ENCODE measurements around the gene SMNDC1.

Gene SMNDC1

DNA sequence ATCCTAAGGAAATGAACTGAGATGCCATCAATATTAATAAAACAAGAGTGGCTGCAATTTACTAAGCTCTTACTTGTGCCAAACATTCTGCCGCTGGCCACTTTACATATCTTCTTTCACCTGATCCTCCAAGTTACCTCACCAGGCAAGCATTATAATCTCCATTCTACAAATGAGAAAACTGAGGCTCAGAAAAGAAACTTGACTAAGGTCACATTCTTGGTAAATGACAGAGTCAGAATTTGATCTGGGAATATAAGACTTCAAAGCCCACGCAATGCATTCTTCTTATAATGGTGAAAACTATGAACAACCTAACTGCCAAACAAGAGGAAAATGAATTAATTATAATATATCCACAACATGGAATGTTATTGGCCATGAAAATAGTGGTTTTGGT, 46.1 kb upstream of the SMNDC1 start:
- H4K20me1 ChIP-seq (ENCODE audit: insufficient read depth, low read length) = no peaks in the 10 kb centered on the region
- no peak overlapping the region for H2AFZ ChIP-seq (ENCODE audit: low read depth, low read length)
- no peak overlapping the region for H3K4me3 ChIP-seq (ENCODE audit: low read length)
- no peak overlapping the region for H3K27ac ChIP-seq (ENCODE audit: low read length)
- H3K79me2 ChIP-seq (ENCODE audit: low read length) = no peaks in the 10 kb centered on the region
- TF ChIP-seq EZH2phosphoT487 (IDR thresholded peaks at IDR 0.05; ENCODE audit: low read depth) = no peak
- TF ChIP-seq, protein P1, sequence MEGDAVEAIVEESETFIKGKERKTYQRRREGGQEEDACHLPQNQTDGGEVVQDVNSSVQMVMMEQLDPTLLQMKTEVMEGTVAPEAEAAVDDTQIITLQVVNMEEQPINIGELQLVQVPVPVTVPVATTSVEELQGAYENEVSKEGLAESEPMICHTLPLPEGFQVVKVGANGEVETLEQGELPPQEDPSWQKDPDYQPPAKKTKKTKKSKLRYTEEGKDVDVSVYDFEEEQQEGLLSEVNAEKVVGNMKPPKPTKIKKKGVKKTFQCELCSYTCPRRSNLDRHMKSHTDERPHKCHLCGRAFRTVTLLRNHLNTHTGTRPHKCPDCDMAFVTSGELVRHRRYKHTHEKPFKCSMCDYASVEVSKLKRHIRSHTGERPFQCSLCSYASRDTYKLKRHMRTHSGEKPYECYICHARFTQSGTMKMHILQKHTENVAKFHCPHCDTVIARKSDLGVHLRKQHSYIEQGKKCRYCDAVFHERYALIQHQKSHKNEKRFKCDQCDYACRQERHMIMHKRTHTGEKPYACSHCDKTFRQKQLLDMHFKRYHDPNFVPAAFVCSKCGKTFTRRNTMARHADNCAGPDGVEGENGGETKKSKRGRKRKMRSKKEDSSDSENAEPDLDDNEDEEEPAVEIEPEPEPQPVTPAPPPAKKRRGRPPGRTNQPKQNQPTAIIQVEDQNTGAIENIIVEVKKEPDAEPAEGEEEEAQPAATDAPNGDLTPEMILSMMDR (IDR thresholded peaks at IDR 0.05; ENCODE audit: low read depth, low read length) = no peak
- H3K27me3 ChIP-seq (ENCODE audit: low read depth, low read length) = no peaks in the 10 kb centered on the region
- H3K4me2 ChIP-seq (ENCODE audit: low read length) = no peak overlapping the region
- no peak overlapping the region for H3K9ac ChIP-seq (ENCODE audit: low read length)
- peaks cover 3% of the 10 kb centered on the region for H3K36me3 ChIP-seq (replicated peaks; ENCODE audit: low read depth, low read length)
- peaks cover 65% of the 10 kb centered on the region for H3K4me1 ChIP-seq (ENCODE audit: low read length)
- H3K9me3 ChIP-seq (ENCODE audit: insufficient read depth, low read length) = no peaks in the 10 kb centered on the region; the same call in 1 of the 2 replicates

DNA sequence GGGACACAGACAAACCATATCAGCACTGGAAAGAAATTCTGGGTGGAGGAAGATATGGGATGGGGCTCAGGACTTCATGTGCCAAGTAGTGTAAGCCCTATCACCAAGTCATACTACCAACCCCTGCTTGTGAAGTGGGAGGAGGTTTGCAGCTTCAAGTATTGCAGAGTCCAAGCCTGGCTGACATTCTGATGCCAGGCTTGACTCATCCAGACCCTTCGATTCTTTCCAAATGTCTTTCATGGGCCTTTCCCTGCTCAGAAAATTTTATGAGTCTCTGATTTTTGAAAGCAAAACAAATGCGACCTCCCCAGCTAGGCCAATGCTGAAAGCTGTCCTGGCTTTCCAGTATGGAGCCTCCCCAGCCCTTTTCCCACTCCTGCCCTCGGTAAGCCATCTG, 45.1 kb upstream of the SMNDC1 start:
- no peak overlapping the region for H3K27ac ChIP-seq (ENCODE audit: low read length)
- TF ChIP-seq EZH2phosphoT487 (IDR thresholded peaks at IDR 0.05; ENCODE audit: low read depth) = no peak
- TF ChIP-seq, protein P1 (IDR thresholded peaks at IDR 0.05; ENCODE audit: low read depth, low read length) = no peak
- H3K4me3 ChIP-seq (ENCODE audit: low read length) = no peak overlapping the region
- peaks cover 3% of the 10 kb centered on the region for H3K36me3 ChIP-seq (replicated peaks; ENCODE audit: low read depth, low read length)
- H3K4me1 ChIP-seq (ENCODE audit: low read length) = peaks cover 66% of the 10 kb centered on the region
- H3K9me3 ChIP-seq (ENCODE audit: insufficient read depth, low read length) = no peaks in the 10 kb centered on the region
- H3K4me2 ChIP-seq (ENCODE audit: low read length) = no peak overlapping the region
- no peak overlapping the region for H2AFZ ChIP-seq (ENCODE audit: low read depth, low read length)
- no peaks in the 10 kb centered on the region for H3K27me3 ChIP-seq (ENCODE audit: low read depth, low read length)
- no peak overlapping the region for H3K9ac ChIP-seq (ENCODE audit: low read length)
- no peaks in the 10 kb centered on the region for H3K79me2 ChIP-seq (ENCODE audit: low read length)
- H4K20me1 ChIP-seq (ENCODE audit: insufficient read depth, low read length) = no peaks in the 10 kb centered on the region

DNA sequence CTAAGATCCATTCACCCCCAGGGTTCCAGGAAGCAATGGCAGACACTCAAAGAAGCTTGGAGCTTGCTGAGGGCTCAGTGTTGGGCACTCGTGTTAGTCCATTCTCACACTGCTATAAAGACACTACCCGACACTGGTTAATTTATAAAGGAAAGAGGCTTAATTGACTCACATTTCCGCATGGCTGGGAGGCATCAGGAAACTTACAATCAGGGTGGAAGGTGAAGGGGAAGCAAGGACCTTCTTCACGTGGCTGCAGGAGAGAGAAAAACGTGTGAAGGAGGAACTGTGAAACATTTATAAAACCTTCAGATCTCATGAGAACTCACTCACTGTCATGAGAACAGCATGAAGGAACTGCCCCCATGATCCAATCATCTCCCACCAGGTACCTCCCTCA, 44.7 kb upstream of the SMNDC1 start:
- Histone ChIP-seq H3K9me3 (ENCODE audit: insufficient read depth, low read length) (no peaks in the 10 kb centered on the region), H3K9ac (ENCODE audit: low read length) (no peak overlapping the region), H3K4me1 (ENCODE audit: low read length) (peaks cover 65% of the 10 kb centered on the region), H3K27me3 (ENCODE audit: low read depth, low read length) (no peaks in the 10 kb centered on the region), H3K36me3 (replicated peaks; ENCODE audit: low read depth, low read length) (peaks cover 3% of the 10 kb centered on the region), H3K4me2 (ENCODE audit: low read length) (no peak overlapping the region), H2AFZ (ENCODE audit: low read depth, low read length) (no peak overlapping the region), H4K20me1 (ENCODE audit: insufficient read depth, low read length) (no peaks in the 10 kb centered on the region), H3K79me2 (ENCODE audit: low read length) (no peaks in the 10 kb centered on the region), H3K27ac (ENCODE audit: low read length) (no peak overlapping the region), H3K4me3 (ENCODE audit: low read length) (no peak overlapping the region)
- TF ChIP-seq, protein P1 (IDR thresholded peaks at IDR 0.05; ENCODE audit: low read depth, low read length) = no peak
- no peak for TF ChIP-seq EZH2phosphoT487 (IDR thresholded peaks at IDR 0.05; ENCODE audit: low read depth)

DNA sequence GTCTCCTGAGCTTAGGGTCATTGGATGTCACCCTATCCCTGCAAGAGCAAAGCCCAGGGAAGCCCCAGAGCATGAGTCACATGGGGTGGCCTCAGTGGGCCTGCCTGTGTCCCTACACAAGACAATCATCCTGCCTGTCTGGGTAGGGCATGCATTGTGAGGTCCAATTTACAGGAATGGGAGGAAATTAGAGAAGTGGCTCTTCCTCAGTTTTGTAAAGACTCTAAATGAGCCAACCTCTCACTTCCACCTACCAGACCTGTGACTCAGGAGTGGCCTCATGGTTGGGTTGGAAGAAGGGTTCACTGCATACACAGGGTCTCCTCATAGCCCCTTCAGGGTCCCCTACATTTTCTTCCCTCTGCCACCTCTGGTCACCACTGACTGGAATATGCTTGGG, 43.6 kb upstream of the SMNDC1 start:
- peaks cover 54% of the 10 kb centered on the region for H3K4me1 ChIP-seq (ENCODE audit: low read length)
- H3K4me3 ChIP-seq (ENCODE audit: low read length) = no peak overlapping the region
- no peak overlapping the region for H3K27ac ChIP-seq (ENCODE audit: low read length)
- H4K20me1 ChIP-seq (ENCODE audit: insufficient read depth, low read length) = no peaks in the 10 kb centered on the region
- H3K9ac ChIP-seq (ENCODE audit: low read length) = no peak overlapping the region
- no peak overlapping the region for H2AFZ ChIP-seq (ENCODE audit: low read depth, low read length)
- no peaks in the 10 kb centered on the region for H3K9me3 ChIP-seq (ENCODE audit: insufficient read depth, low read length)
- H3K36me3 ChIP-seq (replicated peaks; ENCODE audit: low read depth, low read length) = peaks cover 3% of the 10 kb centered on the region
- peak overlapping the region; percentile 4; the same call in 1 of the 2 replicates for H3K4me2 ChIP-seq (ENCODE audit: low read length)
- H3K27me3 ChIP-seq (ENCODE audit: low read depth, low read length) = no peaks in the 10 kb centered on the region
- H3K79me2 ChIP-seq (ENCODE audit: low read length) = no peaks in the 10 kb centered on the region
- no peak for TF ChIP-seq EZH2phosphoT487 (IDR thresholded peaks at IDR 0.05; ENCODE audit: low read depth)
- TF ChIP-seq, protein P1 (IDR thresholded peaks at IDR 0.05; ENCODE audit: low read depth, low read length) = no peak

Measured in OCI-LY3 (cell line).